Spleen (tissue), 11 donors: ENCODE measurements around the gene JARID2. TPM values are rescaled to one million over a fixed set of nuclear protein-coding genes. Genes with fewer than 3 reads are reported as not detected.

Experiments used
- DNase-seq: peaks from one replicate; pipeline ENCODE4 v3.0.0-alpha.2; 2020
- H3K27ac ChIP-seq, 8 donors: fragments of 200-600 bp; sonication (generic) in 7 of 8; 1 replicate in 4 of 8; 2 replicates in 4 of 8; pipeline versions ENCODE4 v1.5.0 to v1.8.0; 2016 to 2021; ENCODE audit warnings: inconsistent platforms in 4 of 8, mild to moderate bottlenecking in 4 of 8, moderate library complexity in 1 of 8
- H3K27me3 ChIP-seq, 7 donors: fragments of 200-600 bp; sonication (generic) in 6 of 7; replicated peaks in 1 of 7; 1 replicate in 4 of 7; 2 replicates in 3 of 7; pipeline versions ENCODE4 v1.5.0 to v1.8.0; 2016 to 2021; ENCODE audit warnings: inconsistent platforms in 3 of 7, mild to moderate bottlenecking in 1 of 7
- H3K36me3 ChIP-seq, 6 donors: fragments of 200-600 bp; sonication (generic) in 5 of 6; 1 replicate in 4 of 6; 2 replicates in 2 of 6; pipeline versions ENCODE4 v1.5.0 to v1.8.0; 2016 to 2021; ENCODE audit warnings: inconsistent platforms in 2 of 6
- H3K4me1 ChIP-seq, 6 donors: fragments of 200-600 bp; sonication (generic) in 5 of 6; 1 replicate in 3 of 6; 2 replicates in 3 of 6; pipeline versions ENCODE4 v1.5.0 to v1.8.0; 2016 to 2021; ENCODE audit warnings: inconsistent platforms in 3 of 6
- H3K4me3 ChIP-seq, 8 donors: fragments of 200-600 bp; sonication (generic) in 7 of 8; 1 replicate in 4 of 8; 2 replicates in 4 of 8; pipeline versions ENCODE4 v1.5.0 to v1.8.0; 2016 to 2021; ENCODE audit warnings: inconsistent platforms in 4 of 8, mild to moderate bottlenecking in 4 of 8, moderate library complexity in 2 of 8
- H3K9me3 ChIP-seq, 8 donors: fragments of 200-600 bp; sonication (generic) in 7 of 8; 1 replicate in 4 of 8; 2 replicates in 4 of 8; pipeline versions ENCODE4 v1.5.0 to v1.8.0; 2016 to 2021; ENCODE audit warnings: inconsistent platforms in 4 of 8
- CTCF ChIP-seq, 11 experiments: fragments of 200-600 bp in 7 of 11; fragments of 450-650 bp in 4 of 11; sonication (generic) in 4 of 11; IDR thresholded peaks in 8 of 11; conservative IDR thresholded peaks in 3 of 11; 1 replicate in 7 of 11; 2 replicates in 4 of 11; pipeline versions ENCODE4 v1.4.0 to v1.8.0; 2016 to 2021; ENCODE audit warnings: antibody characterized with exemption in 11 of 11, inconsistent platforms in 4 of 11, mild to moderate bottlenecking in 1 of 11
- POLR2A ChIP-seq, 3 donors: fragments of 450-650 bp; IDR thresholded peaks; one replicate each; pipeline ENCODE4 v1.5.1; 2017; ENCODE audit warnings: antibody characterized with exemption in 3 of 3, mild to moderate bottlenecking in 1 of 3
- POLR2AphosphoS5 ChIP-seq, 3 donors: sonication (generic); formaldehyde crosslinking; IDR thresholded peaks; one replicate each; pipeline ENCODE4 v1.5.1; 2017; ENCODE audit warnings: antibody characterized with exemption in 3 of 3
- WGBS, 5 donors: extraction: QIAGEN DNeasy Blood & Tissue Kit in 3 of 5; methylation state at CpG; one replicate each; pipeline versions ENCODE4 v1.1.5 to v1.1.7; 2013 to 2018; 5-methylcytosine and 5-hydroxymethylcytosine counted together
- intact Hi-C: fragments of 100-400 bp; cut with DNase I; formaldehyde crosslinking; loops from one replicate; pipeline ENCODE4 v1.15.0; 2023; ENCODE audit warnings: low total_unique reads
- polyA plus RNA-seq, 3 donors: library from polyadenylated mRNA; stranded (reverse); fragments of 200-250 nt; gene quantifications; one replicate each; pipeline ENCODE4 v1.2.1, GENCODE V29; 2013
- total RNA-seq, 7 donors: library from RNA; depleted of rRNA in 3 of 7; stranded (reverse); fragments of >200 nt in 3 of 7; fragmentation: NEBNext Ultra II Directional in 4 of 7; extraction: Animal tissue kit (Norgen Biotek cat#: 25700) in 4 of 7; gene quantifications; one replicate each; pipeline versions ENCODE4 v1.1.0 to v1.2.1, GENCODE V29; 2016 to 2021
- donor health status: healthy with polysubstance abuse.
- donor health status: DM: no; HTN: no; CAD: no; lungs with moderate emphysema.
- donor health status: DM: no; HTN: no; CAD: no.
- donor health status: Bipolar disorder and iron deficiency.
- donor health status: healthy.
- donor health status: DM: no; HTN: no; CAD: no.
- donor health status: DM: yes; HTN: yes; CAD: no.

Gene JARID2
- total and polyA plus RNA-seq, 10 donors, result 4.4 to 27.1 (median 20.6) TPM

GRCh38 chr6:15329197-15329671 lies 83.4 kb downstream of the JARID2 start:
- no peaks in the 10 kb centered on the region for H3K27me3 ChIP-seq
- TF ChIP-seq CTCF (IDR thresholded peaks at IDR 0.05 in 8 of 11, conservative IDR thresholded peaks at IDR 0.05 in 3 of 11), result no peak
- TF ChIP-seq POLR2AphosphoS5 (IDR thresholded peaks at IDR 0.05), result no peak
- TF ChIP-seq POLR2A (IDR thresholded peaks at IDR 0.05), result no peak
- no peak overlapping the region for H3K27ac ChIP-seq
- no peak overlapping the region for H3K4me3 ChIP-seq
- no peaks in the 10 kb centered on the region for H3K36me3 ChIP-seq
- intact Hi-C loops, result no loop called here
- no peaks in the 10 kb centered on the region for H3K9me3 ChIP-seq
- H3K4me1 ChIP-seq, result peaks cover 37 to 100% (median 84%) of the 10 kb centered on the region in 6 donors
- DNase-seq, result no peak
- 74 to 80% (median 78%) methylated on average over 4 of the region's 4 CpGs for WGBS, 5 donors

GRCh38 chr6:15330174-15330944 lies 84.5 kb downstream of the JARID2 start:
- Histone ChIP-seq H3K27me3 (no peaks in the 10 kb centered on the region), H3K4me3 (no peak overlapping the region), H3K36me3 (no peaks in the 10 kb centered on the region), H3K4me1 (peaks cover 35 to 100% (median 85%) of the 10 kb centered on the region in 6 donors), H3K9me3 (no peaks in the 10 kb centered on the region), H3K27ac (peak overlapping the region in 1 of 8 donors; percentile 38)
- no peak for TF ChIP-seq CTCF (IDR thresholded peaks at IDR 0.05 in 8 of 11, conservative IDR thresholded peaks at IDR 0.05 in 3 of 11)
- TF ChIP-seq POLR2A (IDR thresholded peaks at IDR 0.05), result no peak
- TF ChIP-seq POLR2AphosphoS5 (IDR thresholded peaks at IDR 0.05), result no peak
- DNase-seq, result no peak
- intact Hi-C loops, result no loop called here
- 21 to 46% (median 35%) methylated on average over 8 of the region's 8 CpGs for WGBS, 5 donors

- intact Hi-C loops, result no loop called here
- H3K27me3 ChIP-seq, result no peaks in the 10 kb centered on the region
- H3K36me3 ChIP-seq, result no peaks in the 10 kb centered on the region
- no peaks in the 10 kb centered on the region for H3K9me3 ChIP-seq
- no peak overlapping the region for H3K4me3 ChIP-seq
- no peak for TF ChIP-seq POLR2AphosphoS5 (IDR thresholded peaks at IDR 0.05)
- no peak for TF ChIP-seq POLR2A (IDR thresholded peaks at IDR 0.05)
- no peak for TF ChIP-seq CTCF (IDR thresholded peaks at IDR 0.05 in 8 of 11, conservative IDR thresholded peaks at IDR 0.05 in 3 of 11)
- no peak for DNase-seq
- peaks cover 29 to 100% (median 83%) of the 10 kb centered on the region in 6 donors for H3K4me1 ChIP-seq
- peak overlapping the region in 1 of 8 donors; percentile 38 for H3K27ac ChIP-seq
These were observed 85.3 kb downstream of the JARID2 start for GRCh38 chr6:15331143-15331542.

DNA sequence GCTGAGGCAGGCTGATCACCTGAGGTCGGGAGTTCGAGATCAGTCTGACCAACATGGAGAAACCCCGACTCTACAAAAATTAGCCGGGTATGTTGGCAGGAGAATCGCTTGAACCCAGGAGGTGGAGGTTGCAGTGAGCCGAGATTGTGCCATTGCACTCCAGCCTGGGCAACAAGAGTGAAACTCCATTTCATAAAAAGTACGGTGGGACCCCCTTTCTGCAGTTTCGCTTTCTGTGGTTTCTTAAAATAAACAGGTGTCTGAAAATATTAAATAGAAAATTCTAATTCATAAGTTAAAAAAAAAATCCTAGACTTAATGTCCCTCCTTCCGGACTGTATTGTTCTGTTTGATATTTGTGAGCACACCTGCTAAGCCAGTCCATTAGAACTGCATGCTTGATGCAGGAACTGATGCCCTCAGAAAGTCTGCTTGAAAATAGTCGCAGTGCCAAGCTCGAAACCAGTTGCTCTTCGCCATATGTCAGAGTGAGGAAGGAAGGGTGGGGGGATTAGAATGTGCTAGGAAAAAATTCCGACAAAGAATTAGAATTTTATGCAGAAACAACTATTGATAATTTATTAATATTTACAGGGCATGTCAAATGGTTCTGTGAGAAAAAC lies 85.9 kb downstream of the JARID2 start:
- TF ChIP-seq POLR2A (IDR thresholded peaks at IDR 0.05), result no peak
- TF ChIP-seq POLR2AphosphoS5 (IDR thresholded peaks at IDR 0.05), result no peak
- no peak for TF ChIP-seq CTCF (IDR thresholded peaks at IDR 0.05 in 8 of 11, conservative IDR thresholded peaks at IDR 0.05 in 3 of 11)
- H3K27me3 ChIP-seq, result no peaks in the 10 kb centered on the region
- no peaks in the 10 kb centered on the region for H3K9me3 ChIP-seq
- intact Hi-C loops, result no loop called here
- H3K27ac ChIP-seq, result peak overlapping the region in 1 of 8 donors; percentile 38
- no peaks in the 10 kb centered on the region for H3K36me3 ChIP-seq
- 53 to 66% (median 62%) methylated on average over 13 of the region's 13 CpGs for WGBS, 5 donors
- peaks cover 27 to 100% (median 82%) of the 10 kb centered on the region in 6 donors for H3K4me1 ChIP-seq
- DNase-seq, result no peak
- peak overlapping the region in 1 of 8 donors; percentile 26 for H3K4me3 ChIP-seq
